SH-SY5Y (cell line): ENCODE results near the gene WFIKKN1.

Experiments used
- GATA2 ChIP-seq: IDR thresholded peaks from 2 replicates; pipeline ENCODE4 v1.6.1; 2011; ENCODE audit warnings: mild to moderate bottlenecking, low read depth, low read length
- GATA3 ChIP-seq: IDR thresholded peaks from 2 replicates; pipeline ENCODE4 v1.6.1; 2011; ENCODE audit warnings: low read depth, mild to moderate bottlenecking, low read length, moderate library complexity

Gene WFIKKN1

DNA sequence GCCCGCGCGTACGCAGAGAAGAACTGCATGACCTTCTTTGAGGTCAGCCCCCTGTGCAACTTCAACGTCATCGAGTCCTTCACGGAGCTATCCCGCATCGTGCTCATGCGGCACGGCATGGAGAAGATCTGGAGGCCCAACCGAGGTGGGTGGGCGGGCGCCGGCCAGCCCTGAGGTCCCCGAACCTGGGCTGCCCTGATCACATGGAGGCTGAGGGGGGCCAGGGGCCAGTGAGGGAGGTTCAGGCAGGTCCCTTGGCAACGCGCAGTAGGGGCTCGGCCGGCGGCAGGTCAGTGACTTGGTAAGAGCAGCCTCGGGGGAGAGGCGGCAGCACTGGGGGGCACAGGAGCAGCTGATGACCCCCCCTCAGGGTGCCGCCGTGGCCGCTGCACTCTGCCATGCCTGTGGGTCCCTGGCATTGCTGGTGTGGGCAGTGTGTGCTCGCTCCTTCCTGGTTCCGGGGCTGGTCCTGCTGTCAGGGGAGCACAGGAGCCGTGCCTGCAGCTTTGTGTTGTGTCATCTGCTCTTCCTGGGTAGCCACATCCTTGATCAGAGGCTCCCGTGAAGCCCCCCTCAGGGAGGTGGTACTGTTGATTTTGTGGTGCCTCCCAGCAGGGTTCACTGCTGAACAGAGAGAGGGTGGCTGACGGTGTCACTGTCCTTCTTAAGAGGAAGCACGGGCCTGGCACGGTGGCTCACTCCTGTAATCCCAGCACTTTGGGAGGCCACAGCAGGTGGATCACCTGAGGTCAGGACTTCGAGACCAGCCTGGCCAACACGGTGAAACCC lies 4.6 kb upstream of the WFIKKN1 start:
- no peak for TF ChIP-seq GATA2
- TF ChIP-seq GATA3 = no peak

DNA sequence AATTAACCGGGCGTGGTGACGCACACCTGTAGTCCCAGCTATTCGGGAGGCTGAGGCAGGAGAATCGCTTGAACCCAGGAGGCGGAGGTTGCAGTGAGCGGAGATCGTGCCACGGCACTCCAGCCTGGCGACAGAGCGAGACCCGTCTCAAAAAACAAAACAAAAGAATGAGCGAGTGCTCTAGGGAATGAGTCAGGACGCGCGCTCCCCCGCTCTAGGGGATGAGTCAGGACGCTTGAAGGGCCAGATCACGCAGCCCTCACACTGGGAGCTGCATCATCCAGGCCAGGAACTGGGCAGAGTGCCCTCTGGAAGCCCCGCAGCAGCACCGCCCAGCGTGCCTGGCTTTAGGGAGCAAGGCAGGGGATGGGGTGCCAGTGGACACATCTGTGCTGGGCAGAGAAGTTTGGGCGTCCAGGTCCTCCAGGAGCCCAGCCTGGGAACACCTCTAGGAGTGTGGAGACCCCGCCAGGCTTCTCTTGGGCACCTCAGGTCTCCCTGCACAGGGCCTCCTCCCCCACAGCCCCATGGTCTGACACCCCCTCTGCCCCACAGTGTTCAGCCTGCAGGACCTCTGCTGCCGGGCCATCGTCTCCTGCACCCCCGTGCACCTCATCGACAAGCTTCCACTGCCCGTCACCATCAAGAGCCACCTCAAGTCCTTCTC lies 3.9 kb upstream of the WFIKKN1 start:
- no peak for TF ChIP-seq GATA3
- TF ChIP-seq GATA2 = no peak

DNA sequence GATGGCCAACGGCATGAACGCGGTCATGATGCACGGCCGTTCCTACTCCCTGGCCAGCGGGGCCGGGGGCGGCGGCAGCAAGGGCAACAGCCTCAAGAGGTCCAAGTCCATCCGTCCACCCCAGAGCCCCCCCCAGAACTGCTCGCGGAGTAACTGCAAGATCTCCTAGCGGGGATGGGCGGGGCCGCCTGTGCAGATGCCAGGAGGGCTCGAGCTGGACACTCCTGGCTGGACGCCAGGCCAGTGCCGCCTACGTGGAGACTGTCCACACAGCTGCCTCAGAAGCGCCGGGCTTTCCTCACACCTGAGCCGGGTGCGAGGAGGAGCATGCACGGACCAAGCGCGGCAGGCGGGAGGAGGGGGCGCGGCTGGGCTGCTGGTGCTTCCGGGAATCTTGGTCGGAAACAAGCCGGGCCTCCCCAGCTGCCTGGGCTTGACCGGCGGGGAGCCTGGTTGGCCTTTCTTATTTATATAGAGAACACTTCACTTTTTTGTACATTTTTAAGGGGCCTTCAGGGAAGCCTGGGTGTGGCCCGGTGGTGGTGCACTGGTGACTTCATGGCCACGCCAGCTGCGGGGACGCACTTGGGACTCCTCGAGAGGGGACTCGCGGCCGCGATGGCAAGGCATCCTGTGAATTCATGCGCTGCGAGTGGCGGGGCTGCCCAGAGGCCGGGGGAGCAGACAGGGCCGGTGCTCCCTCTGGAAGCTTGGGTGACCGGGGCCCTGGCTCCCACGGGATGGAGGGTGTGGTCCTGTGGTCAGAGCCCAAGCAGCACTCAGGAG lies 3.1 kb upstream of the WFIKKN1 start:
- TF ChIP-seq GATA3 (no peak), GATA2 (no peak)

DNA sequence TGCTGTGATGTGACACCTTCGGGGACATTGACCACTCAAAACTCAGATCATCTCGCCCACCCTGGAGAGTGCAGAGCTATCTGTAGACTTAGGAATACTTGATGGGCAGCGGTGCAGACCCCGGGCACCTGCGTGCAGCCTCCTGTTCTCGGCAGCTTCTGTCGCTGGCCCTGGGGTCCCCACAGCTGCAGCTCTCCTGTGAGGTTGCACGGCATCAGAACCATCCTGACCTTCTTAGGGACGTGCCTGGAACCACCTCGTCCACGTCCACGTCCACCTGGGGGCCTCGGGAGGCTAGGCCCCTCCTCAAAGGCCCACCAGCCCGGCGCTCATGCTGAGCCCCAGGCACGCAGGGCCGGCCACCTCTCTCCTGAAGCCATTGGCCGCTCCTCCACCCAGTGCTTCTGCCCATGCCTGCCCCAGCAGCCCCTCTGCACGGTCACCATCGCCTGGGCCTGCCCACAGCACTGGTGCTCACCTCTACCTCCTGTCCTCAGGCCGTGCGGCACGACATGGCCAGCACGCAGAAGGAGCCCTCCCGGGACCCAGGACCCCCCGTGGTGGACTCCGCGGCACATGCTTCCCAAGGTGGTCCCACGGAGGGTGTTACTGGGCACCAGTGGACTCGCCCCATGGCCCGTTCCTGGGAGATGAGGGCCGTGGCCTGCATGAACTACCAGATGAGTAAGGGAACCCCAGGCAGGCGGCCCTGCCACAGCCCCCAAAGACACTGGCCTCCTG lies 2.3 kb upstream of the WFIKKN1 start:
- TF ChIP-seq GATA2 (no peak), GATA3 (no peak)

DNA sequence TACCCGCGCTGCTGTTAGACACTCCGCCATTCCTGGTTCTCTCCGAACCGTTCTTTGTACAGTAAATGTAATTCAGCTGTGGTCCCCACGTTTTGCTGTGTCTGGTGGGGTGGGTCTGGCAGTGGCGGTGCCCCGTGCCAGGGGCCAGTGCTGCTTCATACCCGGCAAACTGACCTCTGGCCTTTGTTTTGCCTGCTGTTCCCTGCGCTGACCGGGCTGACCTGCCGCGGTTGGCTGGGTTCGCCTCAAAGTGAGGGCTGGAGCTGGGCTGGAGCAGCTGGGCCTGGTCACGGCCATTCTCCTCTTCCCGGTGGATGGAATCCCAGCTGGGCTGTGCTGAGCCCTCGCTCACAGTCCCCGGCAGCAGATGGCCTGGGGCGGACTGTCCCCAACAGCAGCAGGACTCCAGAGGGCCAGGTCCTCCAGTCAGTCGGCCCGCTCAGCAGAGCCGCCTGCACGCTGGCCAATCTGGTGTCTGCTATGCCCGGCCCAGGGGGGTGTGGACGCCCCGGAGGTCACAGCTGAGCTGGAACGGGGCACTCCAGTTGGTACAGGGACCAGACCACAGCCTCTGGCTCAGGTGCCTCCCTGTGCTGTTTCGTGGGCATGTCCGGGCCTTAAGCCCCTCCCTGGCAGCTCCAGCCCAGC lies 1.5 kb upstream of the WFIKKN1 start:
- TF ChIP-seq GATA2 (no peak), GATA3 (no peak)

DNA sequence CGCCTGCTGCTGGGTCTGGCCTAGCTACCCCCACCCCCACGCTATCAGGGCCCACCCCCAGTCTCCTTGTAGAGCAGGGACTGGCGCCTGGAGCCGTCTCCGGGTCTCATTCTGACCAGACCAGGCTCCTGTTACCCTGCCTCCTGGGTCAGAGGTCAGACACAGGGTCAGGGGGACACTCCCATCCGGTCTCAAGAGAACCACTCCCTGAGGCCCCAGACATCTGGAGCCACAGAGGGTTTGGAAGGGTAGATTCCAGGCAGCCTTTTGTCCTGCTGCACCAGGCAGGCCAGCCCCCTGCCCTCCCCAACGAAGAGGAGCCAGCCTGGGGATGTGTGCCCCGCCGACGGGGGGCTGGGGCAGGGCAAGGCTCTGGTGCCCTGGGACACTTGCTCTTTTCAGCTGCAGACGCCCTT lies 944 bp upstream of the WFIKKN1 start:
- no peak for TF ChIP-seq GATA2
- TF ChIP-seq GATA3 = no peak

DNA sequence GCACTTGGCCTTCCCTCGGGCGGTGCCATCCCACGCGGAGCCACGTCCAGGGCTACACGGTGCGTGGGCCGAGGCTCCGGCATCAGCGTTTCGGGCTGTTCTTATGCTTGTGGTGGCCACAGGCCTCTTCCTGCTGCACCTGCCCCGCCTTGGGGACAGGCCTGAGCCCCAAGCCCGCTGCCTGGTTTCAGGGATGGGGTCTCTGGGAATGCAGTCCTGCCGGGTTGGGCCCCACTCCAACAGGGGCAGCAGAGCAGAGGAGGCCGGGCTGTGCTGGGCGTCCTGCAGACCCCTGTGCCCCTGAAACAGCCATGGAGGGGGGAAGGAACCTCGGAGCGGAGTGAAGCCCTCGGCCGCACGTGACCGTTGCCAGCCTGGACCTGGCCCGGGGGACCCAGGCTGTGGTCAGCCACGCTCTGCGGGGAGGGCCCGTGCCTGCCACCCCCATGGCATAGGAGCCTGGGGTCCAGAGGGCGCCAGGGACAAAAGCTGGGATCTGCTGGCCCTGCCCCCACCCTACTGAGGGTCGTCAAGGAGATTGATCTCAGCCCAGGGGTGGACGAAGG lies 453 bp upstream of the WFIKKN1 start:
- TF ChIP-seq GATA3 (no peak), GATA2 (no peak)

DNA sequence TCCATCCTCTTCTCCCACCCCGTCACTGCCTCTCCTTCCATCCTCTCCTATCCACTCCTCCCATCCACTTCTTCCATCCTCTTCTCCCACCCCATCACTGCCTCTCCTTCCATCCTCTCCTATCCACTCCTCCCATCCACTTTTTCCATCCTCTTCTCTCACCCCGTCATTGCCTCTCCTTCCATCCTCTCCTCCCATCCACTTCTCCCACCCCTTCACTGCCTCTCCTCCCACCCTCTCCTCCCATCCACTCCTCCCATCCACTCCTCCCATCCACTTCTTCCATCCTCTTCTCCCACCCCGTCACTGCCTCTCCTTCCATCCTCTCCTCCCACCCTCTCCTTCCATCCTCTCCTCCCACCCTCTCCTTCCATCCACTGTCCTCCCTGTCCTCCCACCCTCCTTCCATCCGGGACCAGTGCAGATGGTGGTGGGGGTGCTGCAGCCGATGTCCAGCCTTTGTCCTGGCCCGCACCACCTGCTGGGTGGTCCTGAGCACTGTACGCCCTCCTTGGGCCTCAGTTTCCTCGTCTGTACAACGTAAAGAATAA lies 1.1 kb downstream of the WFIKKN1 start:
- TF ChIP-seq GATA3 = no peak
- no peak for TF ChIP-seq GATA2

DNA sequence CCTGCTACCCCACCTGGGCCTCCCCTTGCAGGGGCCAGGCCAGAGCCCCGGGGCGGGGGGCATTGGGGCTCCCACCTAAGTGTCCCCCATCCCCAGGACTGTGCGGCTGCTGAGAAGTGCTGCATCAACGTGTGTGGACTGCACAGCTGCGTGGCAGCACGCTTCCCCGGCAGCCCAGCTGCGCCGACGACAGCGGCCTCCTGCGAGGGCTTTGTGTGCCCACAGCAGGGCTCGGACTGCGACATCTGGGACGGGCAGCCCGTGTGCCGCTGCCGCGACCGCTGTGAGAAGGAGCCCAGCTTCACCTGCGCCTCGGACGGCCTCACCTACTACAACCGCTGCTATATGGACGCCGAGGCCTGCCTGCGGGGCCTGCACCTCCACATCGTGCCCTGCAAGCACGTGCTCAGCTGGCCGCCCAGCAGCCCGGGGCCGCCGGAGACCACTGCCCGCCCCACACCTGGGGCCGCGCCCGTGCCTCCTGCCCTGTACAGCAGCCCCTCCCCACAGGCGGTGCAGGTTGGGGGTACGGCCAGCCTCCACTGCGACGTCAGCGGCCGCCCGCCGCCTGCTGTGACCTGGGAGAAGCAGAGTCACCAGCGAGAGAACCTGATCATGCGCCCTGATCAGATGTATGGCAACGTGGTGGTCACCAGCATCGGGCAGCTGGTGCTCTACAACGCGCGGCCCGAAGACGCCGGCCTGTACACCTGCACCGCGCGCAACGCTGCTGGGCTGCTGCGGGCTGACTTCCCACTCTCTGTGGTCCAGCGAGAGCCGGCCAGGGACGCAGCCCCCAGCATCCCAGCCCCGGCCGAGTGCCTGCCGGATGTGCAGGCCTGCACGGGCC lies 1.9 kb downstream of the WFIKKN1 start:
- TF ChIP-seq GATA3 = no peak
- no peak for TF ChIP-seq GATA2

DNA sequence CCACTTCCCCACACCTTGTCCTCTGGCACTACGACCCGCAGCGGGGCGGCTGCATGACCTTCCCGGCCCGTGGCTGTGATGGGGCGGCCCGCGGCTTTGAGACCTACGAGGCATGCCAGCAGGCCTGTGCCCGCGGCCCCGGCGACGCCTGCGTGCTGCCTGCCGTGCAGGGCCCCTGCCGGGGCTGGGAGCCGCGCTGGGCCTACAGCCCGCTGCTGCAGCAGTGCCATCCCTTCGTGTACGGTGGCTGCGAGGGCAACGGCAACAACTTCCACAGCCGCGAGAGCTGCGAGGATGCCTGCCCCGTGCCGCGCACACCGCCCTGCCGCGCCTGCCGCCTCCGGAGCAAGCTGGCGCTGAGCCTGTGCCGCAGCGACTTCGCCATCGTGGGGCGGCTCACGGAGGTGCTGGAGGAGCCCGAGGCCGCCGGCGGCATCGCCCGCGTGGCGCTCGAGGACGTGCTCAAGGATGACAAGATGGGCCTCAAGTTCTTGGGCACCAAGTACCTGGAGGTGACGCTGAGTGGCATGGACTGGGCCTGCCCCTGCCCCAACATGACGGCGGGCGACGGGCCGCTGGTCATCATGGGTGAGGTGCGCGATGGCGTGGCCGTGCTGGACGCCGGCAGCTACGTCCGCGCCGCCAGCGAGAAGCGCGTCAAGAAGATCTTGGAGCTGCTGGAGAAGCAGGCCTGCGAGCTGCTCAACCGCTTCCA lies 2.7 kb downstream of the WFIKKN1 start:
- TF ChIP-seq GATA3 (no peak), GATA2 (no peak)

DNA sequence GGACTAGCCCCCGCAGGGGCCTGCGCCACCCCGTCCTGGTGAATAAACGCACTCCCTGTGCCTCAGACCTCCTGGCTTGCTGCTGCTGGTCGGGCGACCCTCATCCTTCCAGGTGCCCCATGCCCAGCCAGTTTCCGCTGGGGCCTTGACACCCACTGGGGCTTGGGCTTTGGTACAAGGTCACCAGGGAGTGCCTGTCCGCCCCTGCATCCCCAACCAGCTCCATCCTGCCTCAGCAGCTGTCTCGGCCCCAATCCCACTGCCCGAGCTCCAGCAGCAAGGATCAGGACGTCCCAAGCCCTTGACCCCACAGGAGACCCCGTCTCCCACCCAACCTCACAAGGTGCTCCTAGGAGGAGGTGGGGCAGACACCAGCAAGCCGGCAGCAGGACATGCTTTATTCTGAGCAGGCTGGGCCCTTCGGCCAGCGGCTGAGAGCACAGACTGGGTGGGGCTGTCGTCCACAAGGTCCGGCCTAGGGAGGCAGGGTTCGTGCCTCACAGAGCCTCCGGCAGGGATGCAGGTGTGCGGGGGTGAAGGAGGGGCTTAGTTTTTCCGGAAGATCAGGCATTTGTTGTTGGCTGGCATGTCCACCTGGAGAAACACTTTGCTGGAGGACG lies 3.4 kb downstream of the WFIKKN1 start:
- TF ChIP-seq GATA2 (no peak), GATA3 (no peak)
